Measurements from ENCODE around the gene ACTL7B. TPM values are rescaled to one million over a fixed set of nuclear protein-coding genes. Genes with fewer than 3 reads are reported as not detected.
"Not testable (repeated sequence)": the region's sequence is repeated elsewhere in the genome, so short reads cannot be mapped to it uniquely, and the experiment has no call there.

Gene ACTL7B
- not detected for total RNA-seq

- ATAC-seq: no peak
- no peaks in the 10 kb centered on the region for H3K36me3 Mint-ChIP-seq (ENCODE audit: low read depth)
- CTCF ChIA-PET: no interaction called here
- no peaks in the 10 kb centered on the region for H3K9me3 Mint-ChIP-seq (ENCODE audit: insufficient read depth)
- DNase-seq: no peak
- no peak within 1 kb of the TSS for H3K4me3 Mint-ChIP-seq
- POLR2A ChIA-PET: no interaction called here
- no peaks in the 10 kb centered on the region for H3K27me3 Mint-ChIP-seq (ENCODE audit: low read depth)
- H3K27ac Mint-ChIP-seq: no peak within 1 kb of the TSS
- no peaks in the 10 kb centered on the region for H3K4me1 Mint-ChIP-seq (ENCODE audit: low read depth)
These were observed at the start of gene ACTL7B for GRCh38 chr9:108855888-108856287. ACTL7B (minus strand) TSS chr9:108855986; CDS start chr9:108855930, 56 bp downstream.

GRCh38 chr9:108905494-108905893 lies 49.7 kb upstream of the ACTL7B start:
- Mint-ChIP-seq H3K4me3 (no peak overlapping the region), H3K36me3 (ENCODE audit: low read depth) (peaks cover 33% of the 10 kb centered on the region)

GRCh38 chr9:108904161-108904560 lies 48.4 kb upstream of the ACTL7B start:
- ChIA-PET CTCF (interaction anchor here (0.7 kb wide), 1 partner anchor 119 kb away, joined by 3 read pairs; no protein-coding TSS in a partner anchor), POLR2A (no interaction called here)
- Mint-ChIP-seq H3K36me3 (ENCODE audit: low read depth) (peaks cover 30% of the 10 kb centered on the region), H3K4me1 (ENCODE audit: low read depth) (no peaks in the 10 kb centered on the region), H3K27ac (no peak overlapping the region), H3K4me3 (no peak overlapping the region), H3K9me3 (ENCODE audit: insufficient read depth) (no peaks in the 10 kb centered on the region), H3K27me3 (ENCODE audit: low read depth) (no peaks in the 10 kb centered on the region)
- DNase-seq: no peak
- ATAC-seq: no peak

More at GRCh38 chr9:108905494-108905893, 49.7 kb upstream of the ACTL7B start:
- no peak for ATAC-seq
- H3K4me1 Mint-ChIP-seq (ENCODE audit: low read depth): no peaks in the 10 kb centered on the region
- H3K27ac Mint-ChIP-seq: no peak overlapping the region
- no peaks in the 10 kb centered on the region for H3K9me3 Mint-ChIP-seq (ENCODE audit: insufficient read depth)
- DNase-seq: no peak
- POLR2A ChIA-PET: no interaction called here
- CTCF ChIA-PET: no interaction called here
- H3K27me3 Mint-ChIP-seq (ENCODE audit: low read depth): no peaks in the 10 kb centered on the region

- ChIA-PET CTCF (interaction anchor here (0.7 kb wide), 1 partner anchor 119 kb away, joined by 3 read pairs; no protein-coding TSS in a partner anchor), POLR2A (no interaction called here)
- no peaks in the 10 kb centered on the region for H3K9me3 Mint-ChIP-seq (ENCODE audit: insufficient read depth)
- no peak overlapping the region for H3K4me3 Mint-ChIP-seq
- H3K27me3 Mint-ChIP-seq (ENCODE audit: low read depth): no peaks in the 10 kb centered on the region
- ATAC-seq: no peak
- H3K36me3 Mint-ChIP-seq (ENCODE audit: low read depth): peaks cover 30% of the 10 kb centered on the region
- H3K27ac Mint-ChIP-seq: no peak overlapping the region
- DNase-seq: no peak
- no peaks in the 10 kb centered on the region for H3K4me1 Mint-ChIP-seq (ENCODE audit: low read depth)
These were observed 47.8 kb upstream of the ACTL7B start for GRCh38 chr9:108903420-108904103.

GRCh38 chr9:108900176-108900575 lies 44.4 kb upstream of the ACTL7B start:
- POLR2A ChIA-PET: no interaction called here
- Mint-ChIP-seq H3K27ac (no peak overlapping the region), H3K9me3 (ENCODE audit: insufficient read depth) (no peaks in the 10 kb centered on the region), H3K4me3 (no peak overlapping the region), H3K36me3 (ENCODE audit: low read depth) (peaks cover 44% of the 10 kb centered on the region), H3K27me3 (ENCODE audit: low read depth) (no peaks in the 10 kb centered on the region), H3K4me1 (ENCODE audit: low read depth) (no peaks in the 10 kb centered on the region)
- no peak for ATAC-seq
- DNase-seq: no peak
- CTCF ChIA-PET: interaction anchor here (2.0 kb wide), 1 partner anchor 54 kb away, joined by 4 read pairs; no protein-coding TSS in a partner anchor

- H3K9me3 Mint-ChIP-seq (ENCODE audit: insufficient read depth); H3K27me3 Mint-ChIP-seq (ENCODE audit: low read depth); H3K4me1 Mint-ChIP-seq (ENCODE audit: low read depth); DNase-seq; H3K27ac Mint-ChIP-seq; POLR2A ChIA-PET; ATAC-seq; H3K4me3 Mint-ChIP-seq: not testable (repeated sequence)
- CTCF ChIA-PET: interaction anchor here (1.0 to 2.0 kb wide), 2 partner anchors 15 to 55 kb away, joined by 4 read pairs; no protein-coding TSS in a partner anchor
- H3K36me3 Mint-ChIP-seq (ENCODE audit: low read depth): peaks cover 45% of the 10 kb centered on the region
These were observed 43.4 kb upstream of the ACTL7B start for GRCh38 chr9:108899023-108899695.

GRCh38 chr9:108897324-108898096 lies 41.7 kb upstream of the ACTL7B start:
- DNase-seq (no peak), ATAC-seq (no peak)
- Mint-ChIP-seq H3K9me3 (ENCODE audit: insufficient read depth) (no peaks in the 10 kb centered on the region), H3K36me3 (ENCODE audit: low read depth) (peaks cover 37% of the 10 kb centered on the region), H3K27me3 (ENCODE audit: low read depth) (no peaks in the 10 kb centered on the region), H3K27ac (no peak overlapping the region), H3K4me3 (no peak overlapping the region), H3K4me1 (ENCODE audit: low read depth) (no peaks in the 10 kb centered on the region)
- ChIA-PET CTCF (interaction anchor here (1.1 kb wide), 1 partner anchor 416 kb away, joined by 3 read pairs; no protein-coding TSS in a partner anchor), POLR2A (no interaction called here)

GRCh38 chr9:108894225-108894997 lies 38.6 kb upstream of the ACTL7B start:
- no peak overlapping the region for H3K27ac Mint-ChIP-seq
- peaks cover 43% of the 10 kb centered on the region for H3K36me3 Mint-ChIP-seq (ENCODE audit: low read depth)
- H3K4me3 Mint-ChIP-seq: no peak overlapping the region

GRCh38 chr9:108889649-108890067 lies 33.9 kb upstream of the ACTL7B start:
- Mint-ChIP-seq H3K4me3 (no peak overlapping the region), H3K36me3 (ENCODE audit: low read depth) (peaks cover 40% of the 10 kb centered on the region), H3K27ac (no peak overlapping the region), H3K4me1 (ENCODE audit: low read depth) (peaks cover 5% of the 10 kb centered on the region), H3K9me3 (ENCODE audit: insufficient read depth) (no peaks in the 10 kb centered on the region), H3K27me3 (ENCODE audit: low read depth) (no peaks in the 10 kb centered on the region)
- ChIA-PET CTCF (interaction anchor here (1.8 kb wide), 1 partner anchor 64 kb away, joined by 4 read pairs; no protein-coding TSS in a partner anchor), POLR2A (no interaction called here)
- ATAC-seq: no peak
- no peak for DNase-seq

More at GRCh38 chr9:108894225-108894997, 38.6 kb upstream of the ACTL7B start:
- DNase-seq (no peak), ATAC-seq (no peak)
- ChIA-PET CTCF (interaction anchor here (0.6 to 1.0 kb wide), 3 partner anchors 9 to 152 kb away, joined by 3 read pairs; no protein-coding TSS in a partner anchor), POLR2A (no interaction called here)
- Mint-ChIP-seq H3K9me3 (ENCODE audit: insufficient read depth) (no peaks in the 10 kb centered on the region), H3K4me1 (ENCODE audit: low read depth) (no peaks in the 10 kb centered on the region), H3K27me3 (ENCODE audit: low read depth) (no peaks in the 10 kb centered on the region)

GRCh38 chr9:108886594-108887271 lies 30.9 kb upstream of the ACTL7B start:
- H3K4me3 Mint-ChIP-seq; H3K4me1 Mint-ChIP-seq (ENCODE audit: low read depth); H3K9me3 Mint-ChIP-seq (ENCODE audit: insufficient read depth); ATAC-seq; DNase-seq; H3K27ac Mint-ChIP-seq; H3K27me3 Mint-ChIP-seq (ENCODE audit: low read depth): not testable (repeated sequence)
- ChIA-PET CTCF (interaction anchor here (1.8 kb wide), 1 partner anchor 67 kb away, joined by 5 read pairs; no protein-coding TSS in a partner anchor), POLR2A (interaction anchor here (0.6 kb wide), 1 partner anchor 217 kb away, joined by 5 read pairs; no protein-coding TSS in a partner anchor)
- peaks cover 36% of the 10 kb centered on the region for H3K36me3 Mint-ChIP-seq (ENCODE audit: low read depth)

Data from activated CD8-positive, alpha-beta T cell treated with anti-CD3 and anti-CD28 coated beads, Interleukin-2, amount 10 ng/mL, durations not matched to agents 7 days and 5 days (primary cell).